GM12878 (cell line): Measurements from ENCODE around the gene MTRFR. TPM values are rescaled to one million over a fixed set of nuclear protein-coding genes. Genes with fewer than 3 reads are reported as not detected.

Experiments
- BRCA1 ChIP-seq: IDR thresholded peaks from 2 replicates; pipeline ENCODE4 v1.6.1; 2011; ENCODE audit warnings: low read depth, low read length, improper control_type of control experiment
- CHD1 ChIP-seq: IDR thresholded peaks from 2 replicates; pipeline ENCODE4 v1.6.1; 2012; ENCODE audit warnings: low read depth, low read length, improper control_type of control experiment
- E4F1 ChIP-seq: fragments of 450-650 bp; IDR thresholded peaks from 2 replicates; pipeline ENCODE4 v1.6.1; 2018; ENCODE audit warnings: borderline replicate concordance, mild to moderate bottlenecking; ENCODE audit not compliant: partially characterized antibody
- EGR1 ChIP-seq, 2 experiments: IDR thresholded peaks; 1 replicate in 1 of 2; 2 replicates in 1 of 2; pipeline ENCODE4 v1.6.1; 2011 to 2012; ENCODE audit warnings: low read depth in 2 of 2, low read length in 2 of 2, borderline replicate concordance in 1 of 2, mild to moderate bottlenecking in 1 of 2, moderate library complexity in 1 of 2
- FOXK2 ChIP-seq: fragments of 450-650 bp; IDR thresholded peaks from 2 replicates; pipeline ENCODE4 v1.6.1; 2017; ENCODE audit warnings: mild to moderate bottlenecking, moderate library complexity
- GABPA ChIP-seq: IDR thresholded peaks from 2 replicates; pipeline ENCODE4 v1.6.1; 2014; ENCODE audit warnings: antibody characterized with exemption, low read depth, mild to moderate bottlenecking, inconsistent platforms
- GATAD2B ChIP-seq: fragments of 450-650 bp; conservative IDR thresholded peaks from 2 replicates; pipeline ENCODE4 v1.6.1; 2017; ENCODE audit warnings: low read depth, mild to moderate bottlenecking, moderate library complexity
- HDAC2 ChIP-seq: fragments of 200-600 bp; sonication (generic); IDR thresholded peaks from 2 replicates; pipeline ENCODE4 v1.6.1; 2017
- KLF5 ChIP-seq: fragments of 450-650 bp; IDR thresholded peaks from 2 replicates; pipeline ENCODE4 v1.6.1; 2014; ENCODE audit warnings: mild to moderate bottlenecking; ENCODE audit not compliant: partially characterized antibody
- MLLT1 ChIP-seq: fragments of 450-650 bp; IDR thresholded peaks from 2 replicates; pipeline ENCODE4 v1.6.1; 2016; ENCODE audit warnings: mild to moderate bottlenecking
- NBN ChIP-seq: fragments of 450-650 bp; IDR thresholded peaks from 2 replicates; pipeline ENCODE4 v1.6.1; 2016
- RB1 ChIP-seq: fragments of 450-650 bp; formaldehyde crosslinking; IDR thresholded peaks from 2 replicates; pipeline ENCODE4 v1.6.1; 2017; ENCODE audit warnings: mild to moderate bottlenecking, borderline replicate concordance
- REST ChIP-seq: IDR thresholded peaks from 2 replicates; pipeline ENCODE4 v1.6.1; 2012; ENCODE audit warnings: mild to moderate bottlenecking, low read depth, low read length
- SMC3 ChIP-seq: IDR thresholded peaks from 2 replicates; pipeline ENCODE4 v1.6.1; 2011; ENCODE audit warnings: low read length, improper control_type of control experiment, borderline replicate concordance
- ZBTB40 ChIP-seq: fragments of 450-650 bp; IDR thresholded peaks from 2 replicates; pipeline ENCODE4 v1.6.1; 2016; ENCODE audit warnings: mild to moderate bottlenecking, moderate library complexity, borderline replicate concordance
- ZNF217 ChIP-seq: fragments of 450-650 bp; IDR thresholded peaks from 2 replicates; pipeline ENCODE4 v1.6.1; 2017; ENCODE audit warnings: antibody characterized with exemption, mild to moderate bottlenecking
- polyA plus RNA-seq, 11 experiments: library from polyadenylated mRNA; depleted of rRNA in 4 of 11; unstranded in 6 of 11; stranded (reverse) in 5 of 11; fragments of >200 nt; fragmentation: Nextera tagmentation in 4 of 11; fragmentation: Illumina TruSeq in 1 of 11; extraction: Ambion mirVana in 4 of 11; extraction: Trizol in 1 of 11; gene quantifications; 1 replicate in 1 of 11; 2 replicates in 10 of 11; pipeline versions ENCODE4 v1.2.1 to v1.2.3, GENCODE V29; 2011 to 2016; ENCODE audit warnings: inconsistent platforms in 2 of 11, missing spikeins in 2 of 11, low read depth in 1 of 11
- total RNA-seq, 4 experiments: library from RNA; depleted of rRNA in 3 of 4; stranded (reverse); fragments of >200 nt in 3 of 4; fragmentation: Illumina TruSeq in 1 of 4; extraction: Trizol in 1 of 4; gene quantifications; 2 replicates each; pipeline versions ENCODE4 v1.2.1 to v1.2.3, GENCODE V29; 2013 to 2021

MTRFR gene
- total and polyA plus RNA-seq, 10 of the 15 experiments (the other 5 are each of a cell fraction or from before 2014, with no cell fraction given) = 12.2 to 33.4 (median 24.8) TPM

GRCh38 chr12:123232807-123233504 lies at the start of gene MTRFR, which contains the start of gene MPHOSPH9 (continued):
- TF ChIP-seq ZBTB40 (no peak), E4F1 (peak; percentile 26), KLF5 (peak; percentile 93), GABPA (no peak), MLLT1 (no peak; the same call in 1 of the 2 replicates), GATAD2B (peak; percentile 68; the same call in 1 of the 2 replicates), SMC3 (peak; percentile 24; the same call in 1 of the 2 replicates), EGR1 (IDR thresholded peaks at IDR 0.05; ENCODE audit: borderline replicate concordance in 1 of 2, low read depth in 2 of 2, low read length in 2 of 2) (peak in 1 of 2 experiments; percentile 58; a peak in 1 of 3 replicates), FOXK2 (no peak), NBN (peak; percentile 97), CHD1 (no peak), BRCA1 (peak; percentile 56; the same call in 1 of the 2 replicates), HDAC2 (no peak), RB1 (peak; percentile 95), ZNF217 (no peak), REST (no peak)
